ENCODE measurements around the gene RGL1.

Gene RGL1

DNA sequence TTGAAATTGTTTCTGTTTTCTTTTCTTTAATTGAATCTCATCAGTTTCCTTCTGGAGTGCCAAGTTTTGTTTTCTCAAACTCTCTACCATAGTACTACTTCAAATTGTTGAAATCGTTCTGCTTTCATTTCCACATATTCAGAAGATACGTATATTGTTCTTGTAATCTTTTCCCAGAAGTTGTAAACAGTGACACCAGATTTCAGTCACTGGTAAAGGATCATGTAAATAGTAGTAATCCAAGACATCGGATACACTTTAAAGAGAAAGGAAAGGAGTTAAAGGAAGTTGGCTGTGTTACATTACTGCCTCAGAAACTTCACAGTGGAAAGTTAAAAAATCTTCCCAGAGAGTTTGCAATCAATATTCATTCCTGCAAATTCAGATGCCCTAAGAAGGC is 67.5 kb downstream of the RGL1 start:
- H3K4me3 ChIP-seq (ENCODE audit: low read depth, low read length), result no peak overlapping the region
- TF ChIP-seq, protein P1, sequence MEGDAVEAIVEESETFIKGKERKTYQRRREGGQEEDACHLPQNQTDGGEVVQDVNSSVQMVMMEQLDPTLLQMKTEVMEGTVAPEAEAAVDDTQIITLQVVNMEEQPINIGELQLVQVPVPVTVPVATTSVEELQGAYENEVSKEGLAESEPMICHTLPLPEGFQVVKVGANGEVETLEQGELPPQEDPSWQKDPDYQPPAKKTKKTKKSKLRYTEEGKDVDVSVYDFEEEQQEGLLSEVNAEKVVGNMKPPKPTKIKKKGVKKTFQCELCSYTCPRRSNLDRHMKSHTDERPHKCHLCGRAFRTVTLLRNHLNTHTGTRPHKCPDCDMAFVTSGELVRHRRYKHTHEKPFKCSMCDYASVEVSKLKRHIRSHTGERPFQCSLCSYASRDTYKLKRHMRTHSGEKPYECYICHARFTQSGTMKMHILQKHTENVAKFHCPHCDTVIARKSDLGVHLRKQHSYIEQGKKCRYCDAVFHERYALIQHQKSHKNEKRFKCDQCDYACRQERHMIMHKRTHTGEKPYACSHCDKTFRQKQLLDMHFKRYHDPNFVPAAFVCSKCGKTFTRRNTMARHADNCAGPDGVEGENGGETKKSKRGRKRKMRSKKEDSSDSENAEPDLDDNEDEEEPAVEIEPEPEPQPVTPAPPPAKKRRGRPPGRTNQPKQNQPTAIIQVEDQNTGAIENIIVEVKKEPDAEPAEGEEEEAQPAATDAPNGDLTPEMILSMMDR (IDR thresholded peaks at IDR 0.05; ENCODE audit: insufficient read depth, low read length, missing control alignments), result no peak
- CTCF ChIA-PET, result no interaction called here
- DNase-seq (ENCODE audit: low read depth, low spot score), result no peak
- POLR2A ChIA-PET, result no interaction called here

DNA sequence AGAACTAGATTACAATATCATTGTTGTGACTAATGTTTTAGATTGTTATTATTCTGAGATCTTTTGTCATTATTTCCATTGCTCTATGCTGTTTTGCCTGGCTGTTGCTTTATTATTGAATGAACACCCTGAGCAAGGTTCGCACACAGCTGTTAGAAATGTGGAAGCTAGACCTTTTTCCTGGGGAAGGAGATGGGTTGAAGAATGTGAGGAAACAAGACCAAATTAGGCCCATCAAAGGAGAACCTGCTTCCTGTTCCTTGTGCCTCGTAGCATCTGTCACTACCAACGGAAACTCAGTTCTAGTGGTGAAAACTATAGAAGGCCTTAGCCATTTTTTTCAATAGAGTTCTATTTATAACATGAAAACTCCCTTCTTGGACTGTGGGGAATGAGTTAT is 68.7 kb downstream of the RGL1 start:
- CTCF ChIA-PET, result interaction anchor here (1.5 kb wide), 1 partner anchor 12 kb away, joined by 4 read pairs; no protein-coding TSS in a partner anchor
- TF ChIP-seq, protein P1 (IDR thresholded peaks at IDR 0.05; ENCODE audit: insufficient read depth, low read length, missing control alignments), result no peak

DNA sequence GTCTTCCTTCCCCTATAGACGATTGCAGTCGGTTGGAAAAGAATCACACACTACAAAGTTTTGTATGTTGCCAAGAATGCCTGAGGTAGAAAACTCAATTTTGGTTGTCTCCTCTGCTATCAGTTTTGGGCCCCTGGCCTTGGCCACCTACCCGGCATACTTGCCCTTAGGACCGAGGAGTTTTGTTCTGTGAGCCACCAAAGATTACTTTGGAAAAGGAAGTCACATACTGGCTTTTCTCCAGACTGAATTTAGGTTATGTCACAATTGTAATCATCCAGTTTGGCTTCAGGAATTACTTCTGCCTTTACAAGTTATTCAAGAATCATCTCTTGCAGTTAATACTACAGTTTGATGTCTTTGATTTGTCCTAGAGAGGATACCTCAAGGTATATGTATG is 71.4 kb downstream of the RGL1 start:
- CTCF ChIA-PET, result no interaction called here
- no peak for DNase-seq (ENCODE audit: low read depth, low spot score)
- TF ChIP-seq, protein P1 (IDR thresholded peaks at IDR 0.05; ENCODE audit: insufficient read depth, low read length, missing control alignments), result no peak
- no peak overlapping the region for H3K4me3 ChIP-seq (ENCODE audit: low read depth, low read length)
- POLR2A ChIA-PET, result interaction anchor here (0.7 kb wide), 1 partner anchor 202 kb away, joined by 3 read pairs; no protein-coding TSS in a partner anchor

More for the DNA sequence above, 68.7 kb downstream of the RGL1 start:
- no peak for DNase-seq (ENCODE audit: low read depth, low spot score)
- POLR2A ChIA-PET, result no interaction called here
- no peak overlapping the region for H3K4me3 ChIP-seq (ENCODE audit: low read depth, low read length)

DNA sequence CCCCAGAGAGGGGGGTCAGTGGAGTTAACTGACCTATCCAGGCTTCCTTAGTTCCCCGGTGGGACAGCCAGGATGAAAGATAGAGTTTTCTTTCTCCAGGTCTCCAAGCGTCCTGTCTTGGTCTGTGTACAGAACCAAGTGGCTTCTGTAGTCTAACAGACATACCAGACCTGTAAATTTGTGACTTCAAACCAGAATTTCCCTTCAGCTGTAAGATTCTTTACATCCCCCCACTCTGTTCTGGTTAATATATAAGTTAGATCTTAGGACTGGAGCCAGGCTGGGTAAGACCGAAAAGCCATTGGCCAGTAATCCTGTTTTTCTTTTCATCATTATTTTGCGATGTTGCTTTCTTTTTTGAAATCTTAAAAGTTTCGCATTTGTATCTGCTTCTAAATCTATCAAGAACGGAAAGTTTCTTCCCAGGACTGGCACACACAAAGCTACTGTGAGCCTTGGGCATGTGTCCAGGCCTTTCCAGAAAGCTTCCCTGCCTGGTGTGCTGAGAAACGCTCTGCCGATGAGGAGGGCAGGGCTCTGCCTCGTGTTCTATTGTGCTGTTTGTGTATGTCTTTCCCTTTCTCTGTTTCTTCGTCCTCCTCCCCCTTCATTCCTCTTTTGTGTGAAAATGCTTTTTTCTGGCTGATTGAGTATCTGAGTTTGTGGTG is 72.3 kb downstream of the RGL1 start:
- TF ChIP-seq, protein P1 (IDR thresholded peaks at IDR 0.05; ENCODE audit: insufficient read depth, low read length, missing control alignments), result no peak
- ChIA-PET CTCF (interaction anchor here (1.5 kb wide), 1 partner anchor 222 kb away, joined by 5 read pairs; no protein-coding TSS in a partner anchor), POLR2A (no interaction called here)
- no peak for DNase-seq (ENCODE audit: low read depth, low spot score)
- H3K4me3 ChIP-seq (ENCODE audit: low read depth, low read length), result no peak overlapping the region

DNA sequence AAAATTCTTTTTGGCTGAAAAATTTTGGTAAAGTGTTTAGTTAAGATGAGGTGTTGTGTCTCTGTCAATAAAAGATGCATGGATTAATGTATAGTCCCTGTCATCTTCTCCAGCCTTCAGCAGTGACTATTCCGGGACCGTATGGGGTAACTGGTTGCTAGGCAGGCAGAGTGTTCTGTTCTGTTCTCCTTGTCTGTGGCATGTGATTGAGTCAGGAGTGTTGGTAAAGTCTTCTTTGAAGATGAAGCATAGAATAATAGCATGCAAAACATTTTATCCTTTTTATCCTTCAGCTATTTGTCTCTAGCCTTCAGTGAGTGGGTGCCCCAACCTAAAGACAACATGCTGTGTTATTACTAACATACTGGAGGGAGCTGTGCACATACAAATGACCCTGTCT is 74.6 kb downstream of the RGL1 start:
- TF ChIP-seq, protein P1 (IDR thresholded peaks at IDR 0.05; ENCODE audit: insufficient read depth, low read length, missing control alignments), result no peak
- CTCF ChIA-PET, result interaction anchor here (1.2 kb wide), 1 partner anchor 49 kb away, joined by 3 read pairs; no protein-coding TSS in a partner anchor

DNA sequence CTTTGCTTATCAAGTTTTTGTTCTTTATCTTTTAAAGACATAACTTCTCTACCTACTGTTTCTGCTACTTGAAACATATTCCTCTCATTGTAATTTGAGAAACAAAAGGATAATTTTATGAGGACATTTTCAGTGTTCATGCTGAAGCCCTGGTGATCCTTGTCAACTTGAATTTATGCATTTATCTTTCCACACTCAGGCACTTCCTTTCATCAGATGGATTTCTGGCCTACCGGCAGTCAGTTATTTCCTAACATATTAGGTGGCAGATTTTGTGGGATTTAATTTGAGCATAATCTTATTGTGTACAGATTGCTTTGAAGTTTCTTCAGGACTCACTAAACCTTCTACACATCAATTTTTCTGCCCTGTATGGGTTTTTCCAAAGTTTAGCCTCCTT is 75.0 kb downstream of the RGL1 start:
- POLR2A ChIA-PET, result no interaction called here
- H3K4me3 ChIP-seq (ENCODE audit: low read depth, low read length), result no peak overlapping the region
- no peak for DNase-seq (ENCODE audit: low read depth, low spot score)
- CTCF ChIA-PET, result no interaction called here
- TF ChIP-seq, protein P1 (IDR thresholded peaks at IDR 0.05; ENCODE audit: insufficient read depth, low read length, missing control alignments), result no peak

More for the DNA sequence above, 74.6 kb downstream of the RGL1 start:
- POLR2A ChIA-PET, result no interaction called here
- no peak overlapping the region for H3K4me3 ChIP-seq (ENCODE audit: low read depth, low read length)
- no peak for DNase-seq (ENCODE audit: low read depth, low spot score)

All from AG04449 (cell line).